Measurements from ENCODE around the gene CABP7.

The CABP7 gene

DNA sequence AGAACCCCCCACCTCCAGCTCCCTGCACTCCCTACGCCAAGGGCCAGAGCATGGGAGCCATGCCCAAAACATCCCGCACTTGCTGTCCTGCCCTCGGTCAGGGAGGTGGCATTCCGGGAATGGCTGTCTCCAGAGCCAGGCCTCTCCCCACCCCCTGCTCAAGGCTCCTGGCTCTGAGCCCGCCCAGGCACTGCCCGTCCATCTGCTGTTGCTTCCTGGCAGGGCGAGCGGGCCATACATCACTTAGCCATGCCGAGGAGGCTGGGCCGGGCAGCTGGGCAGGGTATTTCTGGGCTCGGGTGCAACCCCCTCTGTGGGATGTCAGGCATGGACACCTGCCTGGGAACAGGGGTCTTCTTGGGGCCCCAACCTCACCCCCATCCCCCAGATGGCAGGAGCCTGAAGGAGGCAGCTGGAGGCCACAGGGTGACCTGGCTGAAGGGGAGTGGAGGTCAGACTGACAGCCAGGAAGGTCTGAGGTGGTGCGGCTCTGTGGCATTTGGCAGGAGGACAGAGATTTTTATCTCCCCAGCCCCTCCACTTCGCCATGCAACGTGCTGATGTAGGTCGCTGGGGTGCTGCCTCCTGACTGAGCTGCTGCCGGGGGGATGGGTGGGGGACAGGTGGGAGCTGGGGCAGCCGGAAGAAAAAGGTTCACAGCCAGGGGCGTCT, 8.7 kb upstream of the CABP7 start:
- Histone ChIP-seq H3K9me3 (ENCODE audit: control insufficient read depth, insufficient read depth, low read length) (no peaks in the 10 kb centered on the region), H3K27ac (ENCODE audit: low read length) (no peak overlapping the region), H3K4me3 (ENCODE audit: low read length) (no peak overlapping the region), H3K4me1 (ENCODE audit: control insufficient read depth, insufficient read depth, low read length) (peaks cover 2% of the 10 kb centered on the region; the same call in 1 of the 2 replicates), H3K36me3 (ENCODE audit: control insufficient read depth, insufficient read depth, low read length) (no peaks in the 10 kb centered on the region; the same call in 1 of the 2 replicates), H3K27me3 (ENCODE audit: control insufficient read depth, insufficient read depth, low read length) (no peaks in the 10 kb centered on the region)
- no peak for DNase-seq (ENCODE audit: low read depth, low spot score)
- WGBS (ENCODE audit: insufficient coverage, insufficient read length) = no CpG with 5 or more reads among the region's 18 CpGs

DNA sequence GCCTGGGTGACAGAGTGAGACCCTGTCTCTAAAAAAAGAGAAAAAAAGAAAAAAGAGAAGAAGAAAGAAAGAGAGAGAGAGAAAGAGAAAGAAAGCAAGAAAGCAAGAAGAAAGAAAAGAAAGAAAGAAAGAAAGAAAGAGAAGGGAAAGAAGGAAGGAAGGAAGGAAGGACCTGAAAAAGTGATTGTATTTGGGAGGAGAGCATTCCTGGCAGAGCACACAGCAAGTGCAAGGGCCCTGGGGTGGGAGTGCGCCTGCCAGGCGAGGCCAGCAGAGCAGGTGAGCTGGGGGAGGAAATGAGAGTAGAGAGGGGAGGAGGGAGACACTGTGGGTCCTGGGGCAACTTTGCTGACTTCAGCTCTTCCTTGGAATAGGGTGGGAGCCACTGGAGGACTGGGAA, 7.7 kb upstream of the CABP7 start:
- H3K9me3 ChIP-seq (ENCODE audit: control insufficient read depth, insufficient read depth, low read length) = no peaks in the 10 kb centered on the region
- H3K27ac ChIP-seq (ENCODE audit: low read length) = no peak overlapping the region
- no peaks in the 10 kb centered on the region; the same call in 1 of the 2 replicates for H3K36me3 ChIP-seq (ENCODE audit: control insufficient read depth, insufficient read depth, low read length)
- no peak for DNase-seq (ENCODE audit: low read depth, low spot score)
- H3K27me3 ChIP-seq (ENCODE audit: control insufficient read depth, insufficient read depth, low read length) = no peaks in the 10 kb centered on the region
- H3K4me1 ChIP-seq (ENCODE audit: control insufficient read depth, insufficient read depth, low read length) = no peaks in the 10 kb centered on the region
- H3K4me3 ChIP-seq (ENCODE audit: low read length) = no peak overlapping the region
- WGBS (ENCODE audit: insufficient coverage, insufficient read length) = no CpG with 5 or more reads among the region's 2 CpGs

DNA sequence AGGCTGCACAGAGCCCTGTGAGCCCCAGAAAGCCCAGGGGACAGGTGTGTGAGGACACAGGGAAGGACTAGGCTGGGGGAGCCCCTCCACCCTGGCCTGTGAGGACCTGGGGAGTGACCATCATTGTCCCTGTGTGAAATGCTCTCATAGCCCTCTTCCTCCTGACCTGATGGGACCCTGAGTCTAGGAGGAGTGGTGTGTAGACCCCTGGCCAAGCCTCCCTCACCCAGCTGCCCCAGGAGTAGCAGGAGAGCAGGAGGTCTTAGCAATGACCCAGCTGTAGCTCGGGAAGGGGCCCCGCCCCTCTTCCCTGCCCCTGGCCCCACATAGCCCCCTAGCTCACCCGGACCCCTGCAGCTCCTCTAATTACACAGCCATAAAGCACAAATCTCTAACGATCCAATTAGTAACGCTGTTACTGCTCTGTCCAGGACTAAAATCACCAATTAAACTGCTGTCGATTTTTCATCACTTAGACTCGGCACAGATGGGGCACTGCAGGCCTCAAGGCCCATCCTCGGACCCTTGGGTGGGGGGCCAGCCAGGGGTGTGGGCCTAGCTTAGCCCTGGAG, 6.6 kb upstream of the CABP7 start:
- DNase-seq (ENCODE audit: low read depth, low spot score) = no peak
- no peaks in the 10 kb centered on the region for H3K4me1 ChIP-seq (ENCODE audit: control insufficient read depth, insufficient read depth, low read length)
- no CpG with 5 or more reads among the region's 8 CpGs for WGBS (ENCODE audit: insufficient coverage, insufficient read length)
- H3K27ac ChIP-seq (ENCODE audit: low read length) = no peak overlapping the region
- H3K9me3 ChIP-seq (ENCODE audit: control insufficient read depth, insufficient read depth, low read length) = no peaks in the 10 kb centered on the region
- H3K4me3 ChIP-seq (ENCODE audit: low read length) = no peak overlapping the region
- 0 out of 2 replicates have a peak, but pooled peaks cover 2% of the 10 kb centered on the region for H3K27me3 ChIP-seq (ENCODE audit: control insufficient read depth, insufficient read depth, low read length)
- no peaks in the 10 kb centered on the region; the same call in 1 of the 2 replicates for H3K36me3 ChIP-seq (ENCODE audit: control insufficient read depth, insufficient read depth, low read length)

DNA sequence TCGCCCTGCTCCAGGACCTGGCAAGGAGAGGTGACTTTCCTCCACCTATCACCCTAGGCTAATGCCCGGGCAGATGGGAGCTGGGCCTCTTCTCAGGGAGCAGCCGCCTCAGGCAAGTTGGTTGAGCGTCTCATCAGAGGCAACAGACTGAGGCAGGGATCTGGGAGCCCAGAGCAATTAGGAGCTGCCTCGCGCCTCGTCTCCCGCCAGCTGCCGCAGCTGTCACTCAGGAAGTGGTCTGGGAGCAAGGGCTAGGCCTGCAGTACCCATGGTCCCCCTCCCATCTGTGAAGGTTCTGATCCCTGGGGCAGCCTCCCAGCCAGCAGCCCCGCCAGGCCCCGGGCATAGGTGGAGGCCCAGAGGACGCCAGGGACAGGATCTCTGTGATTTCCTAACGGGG, 4.6 kb upstream of the CABP7 start:
- H3K4me3 ChIP-seq (ENCODE audit: low read length) = no peak overlapping the region
- H3K4me1 ChIP-seq (ENCODE audit: control insufficient read depth, insufficient read depth, low read length) = no peaks in the 10 kb centered on the region
- no peaks in the 10 kb centered on the region for H3K9me3 ChIP-seq (ENCODE audit: control insufficient read depth, insufficient read depth, low read length)
- WGBS (ENCODE audit: insufficient coverage, insufficient read length) = no CpG with 5 or more reads among the region's 13 CpGs
- no peak overlapping the region for H3K27ac ChIP-seq (ENCODE audit: low read length)
- peaks cover 13% of the 10 kb centered on the region for H3K27me3 ChIP-seq (ENCODE audit: control insufficient read depth, insufficient read depth, low read length)
- H3K36me3 ChIP-seq (ENCODE audit: control insufficient read depth, insufficient read depth, low read length) = no peaks in the 10 kb centered on the region; the same call in 1 of the 2 replicates
- DNase-seq (ENCODE audit: low read depth, low spot score) = no peak

DNA sequence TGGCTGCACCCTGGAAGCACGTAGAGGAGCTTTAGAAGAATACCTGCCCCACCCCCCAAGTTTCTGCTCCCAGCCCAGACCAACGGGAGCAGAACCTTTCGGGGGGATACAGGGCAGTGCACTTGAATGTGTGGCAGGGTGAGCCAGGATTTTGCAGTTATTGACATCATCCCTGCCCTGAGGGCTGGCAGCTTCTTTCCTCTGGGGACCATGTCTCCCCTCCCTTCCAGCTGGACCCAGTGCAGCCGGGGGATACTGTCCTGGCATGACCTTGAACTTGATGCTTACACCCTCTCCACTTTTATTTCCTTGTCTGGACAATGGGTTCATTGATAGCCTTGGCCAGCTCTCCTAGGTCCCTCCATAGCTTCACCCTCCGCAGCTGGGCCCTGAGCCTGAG, 4.1 kb upstream of the CABP7 start:
- H3K27ac ChIP-seq (ENCODE audit: low read length) = no peak overlapping the region
- H3K4me3 ChIP-seq (ENCODE audit: low read length) = no peak overlapping the region
- no peaks in the 10 kb centered on the region for H3K9me3 ChIP-seq (ENCODE audit: control insufficient read depth, insufficient read depth, low read length)
- no peaks in the 10 kb centered on the region for H3K4me1 ChIP-seq (ENCODE audit: control insufficient read depth, insufficient read depth, low read length)
- no CpG with 5 or more reads among the region's 5 CpGs for whole genome bisulfite sequencing (ENCODE audit: insufficient coverage, insufficient read length)
- DNase-seq (ENCODE audit: low read depth, low spot score) = no peak
- no peaks in the 10 kb centered on the region for H3K36me3 ChIP-seq (ENCODE audit: control insufficient read depth, insufficient read depth, low read length)
- peaks cover 15% of the 10 kb centered on the region for H3K27me3 ChIP-seq (ENCODE audit: control insufficient read depth, insufficient read depth, low read length)

DNA sequence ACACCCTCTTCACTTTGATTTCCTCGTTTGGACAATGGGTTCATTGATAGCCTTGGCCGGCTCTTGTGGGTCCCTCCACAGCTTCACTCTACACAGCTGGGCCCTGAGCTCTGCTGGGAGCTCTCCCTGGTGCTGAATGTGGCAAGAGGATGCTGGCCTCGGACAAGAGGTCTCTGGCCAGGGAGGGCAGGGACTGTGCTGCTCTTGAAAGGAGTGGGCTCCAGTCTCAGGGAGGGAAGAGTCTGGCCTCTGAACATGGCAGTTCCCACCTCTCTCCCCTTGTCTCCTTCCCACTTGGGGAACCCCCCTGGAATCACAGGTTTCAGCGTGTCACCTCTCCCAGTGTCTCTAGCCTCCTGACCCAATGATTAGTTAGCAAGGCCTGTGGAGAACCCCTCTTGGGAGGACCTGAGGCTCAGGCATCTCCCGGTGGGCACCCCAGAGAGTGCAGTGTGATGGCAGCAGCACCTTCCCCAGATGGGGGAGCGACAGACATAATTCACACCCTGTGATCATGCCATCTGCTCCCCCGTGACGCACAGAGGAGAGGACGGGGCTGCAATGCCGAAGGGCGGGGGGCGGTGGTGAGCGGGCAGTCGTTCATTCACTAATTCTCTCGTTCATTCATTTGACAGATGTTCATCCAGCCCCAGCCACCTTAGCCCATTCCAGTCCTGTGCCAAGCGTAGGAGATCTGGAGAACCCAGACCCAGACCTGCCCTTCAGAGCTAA, 2.8 kb upstream of the CABP7 start:
- DNase-seq (ENCODE audit: low read depth, low spot score) = peak; percentile 73
- H3K27me3 ChIP-seq (ENCODE audit: control insufficient read depth, insufficient read depth, low read length) = peaks cover 25% of the 10 kb centered on the region
- no CpG with 5 or more reads among the region's 16 CpGs for WGBS (ENCODE audit: insufficient coverage, insufficient read length)
- H3K4me1 ChIP-seq (ENCODE audit: control insufficient read depth, insufficient read depth, low read length) = no peaks in the 10 kb centered on the region; the same call in 1 of the 2 replicates
- no peak overlapping the region for H3K4me3 ChIP-seq (ENCODE audit: low read length)
- no peak overlapping the region for H3K27ac ChIP-seq (ENCODE audit: low read length)
- no peaks in the 10 kb centered on the region for H3K9me3 ChIP-seq (ENCODE audit: control insufficient read depth, insufficient read depth, low read length)
- no peaks in the 10 kb centered on the region for H3K36me3 ChIP-seq (ENCODE audit: control insufficient read depth, insufficient read depth, low read length)

DNA sequence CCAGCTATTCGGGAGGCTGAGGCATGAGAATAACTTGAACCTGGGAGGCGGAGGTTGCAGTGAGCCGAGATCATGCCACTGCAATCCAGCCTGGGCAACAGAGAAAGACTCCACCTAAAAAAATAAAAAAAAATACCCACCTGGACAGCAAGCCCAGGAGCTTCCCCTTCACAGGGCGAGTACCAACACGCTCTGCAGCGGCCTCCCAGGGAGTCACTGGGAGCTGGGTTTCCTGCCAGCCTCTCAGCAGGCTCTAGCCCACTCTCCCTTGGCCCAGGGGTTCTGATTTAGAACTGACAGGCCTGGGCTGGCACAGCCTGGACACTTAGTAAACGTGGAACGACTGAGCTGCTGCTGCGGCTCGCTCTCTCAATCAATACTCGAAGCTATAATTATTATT, 2.0 kb upstream of the CABP7 start:
- no peaks in the 10 kb centered on the region; the same call in 1 of the 2 replicates for H3K4me1 ChIP-seq (ENCODE audit: control insufficient read depth, insufficient read depth, low read length)
- DNase-seq (ENCODE audit: low read depth, low spot score) = no peak
- no peaks in the 10 kb centered on the region for H3K9me3 ChIP-seq (ENCODE audit: control insufficient read depth, insufficient read depth, low read length)
- no peak overlapping the region for H3K27ac ChIP-seq (ENCODE audit: low read length)
- H3K36me3 ChIP-seq (ENCODE audit: control insufficient read depth, insufficient read depth, low read length) = no peaks in the 10 kb centered on the region
- no peak overlapping the region for H3K4me3 ChIP-seq (ENCODE audit: low read length)
- WGBS (ENCODE audit: insufficient coverage, insufficient read length) = no CpG with 5 or more reads among the region's 11 CpGs
- peaks cover 28% of the 10 kb centered on the region for H3K27me3 ChIP-seq (ENCODE audit: control insufficient read depth, insufficient read depth, low read length)

DNA sequence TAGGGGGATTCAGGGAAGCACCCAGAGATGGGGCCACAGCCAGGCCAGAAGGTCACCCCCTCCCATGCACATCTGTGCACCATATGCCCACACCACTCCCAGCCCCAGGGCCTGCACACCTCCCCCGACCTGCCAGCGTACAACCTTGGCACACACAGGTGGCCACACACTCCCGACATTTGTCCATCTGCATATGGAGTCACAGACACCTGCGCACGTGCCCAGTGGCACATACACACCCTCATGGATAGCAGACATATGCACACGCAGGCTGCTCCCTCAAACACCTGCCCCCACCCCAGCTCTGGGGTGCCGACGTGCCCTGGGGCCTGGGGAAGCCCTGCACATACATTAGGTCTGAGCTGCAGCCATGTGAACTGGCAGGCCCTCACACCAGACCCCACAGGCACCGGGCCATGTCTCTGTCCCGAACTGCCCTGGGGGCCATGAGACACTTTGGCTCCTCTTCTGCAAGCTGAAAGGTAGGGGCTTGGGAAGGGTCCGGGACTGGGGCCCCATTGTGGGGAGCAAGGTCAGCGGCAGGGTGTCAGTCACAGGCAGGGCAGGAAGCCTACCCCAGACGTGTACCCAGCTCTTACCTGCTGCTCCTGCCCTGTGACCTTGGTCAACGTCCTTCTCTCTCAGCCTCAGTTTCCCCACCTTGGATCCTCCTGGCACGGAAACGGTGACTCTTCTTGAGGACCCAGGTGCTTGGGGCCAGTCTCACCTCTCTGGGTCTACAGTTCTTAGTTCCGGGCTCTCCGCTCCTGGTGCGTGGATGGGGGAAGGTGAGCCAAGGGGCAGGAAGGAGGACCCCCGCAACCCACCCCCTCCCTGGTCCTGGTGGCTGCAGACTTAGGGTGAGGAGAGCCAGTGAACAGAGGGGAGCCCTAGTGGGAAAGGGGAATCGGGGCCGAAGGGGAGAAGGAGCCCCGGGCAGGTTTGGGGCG, 579 bp upstream of the CABP7 start:
- no peaks in the 10 kb centered on the region for H3K36me3 ChIP-seq (ENCODE audit: control insufficient read depth, insufficient read depth, low read length)
- peaks cover 28% of the 10 kb centered on the region for H3K27me3 ChIP-seq (ENCODE audit: control insufficient read depth, insufficient read depth, low read length)
- no CpG with 5 or more reads among the region's 24 CpGs for WGBS (ENCODE audit: insufficient coverage, insufficient read length)
- H3K4me1 ChIP-seq (ENCODE audit: control insufficient read depth, insufficient read depth, low read length) = no peaks in the 10 kb centered on the region; the same call in 1 of the 2 replicates
- no peaks in the 10 kb centered on the region for H3K9me3 ChIP-seq (ENCODE audit: control insufficient read depth, insufficient read depth, low read length)
- no peak overlapping the region for H3K27ac ChIP-seq (ENCODE audit: low read length)
- DNase-seq (ENCODE audit: low read depth, low spot score) = no peak
- H3K4me3 ChIP-seq (ENCODE audit: low read length) = no peak overlapping the region; the same call in 1 of the 2 replicates

DNA sequence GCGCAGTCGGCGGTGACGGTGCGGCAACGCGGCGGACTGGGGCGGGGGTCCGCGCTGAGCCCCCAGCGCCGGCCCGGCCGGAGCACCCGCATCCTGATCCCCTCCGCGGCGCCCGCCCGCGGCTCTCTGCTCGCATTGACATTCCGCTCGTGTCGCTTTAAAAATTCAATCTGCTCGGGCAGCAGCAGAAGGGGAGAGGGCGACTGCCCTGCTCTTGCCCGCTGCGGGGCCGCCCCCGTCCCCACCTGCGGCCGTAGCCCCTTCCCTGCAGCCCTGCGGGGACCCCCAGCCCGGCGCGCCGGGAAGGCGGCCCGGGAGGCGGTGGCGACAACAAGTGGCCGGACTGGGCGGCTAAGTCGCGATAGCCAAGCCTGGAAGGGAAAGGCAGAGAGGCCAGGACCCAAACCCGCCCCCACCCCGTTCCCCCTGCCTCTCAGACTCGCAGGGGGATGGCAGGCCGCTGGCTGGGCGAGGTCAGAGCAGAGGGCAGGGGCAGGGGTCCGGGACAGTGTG, 1.1 kb downstream of the CABP7 start:
- Histone ChIP-seq H3K27me3 (ENCODE audit: control insufficient read depth, insufficient read depth, low read length) (peaks cover 28% of the 10 kb centered on the region), H3K36me3 (ENCODE audit: control insufficient read depth, insufficient read depth, low read length) (no peaks in the 10 kb centered on the region), H3K27ac (ENCODE audit: low read length) (no peak overlapping the region)

More for the DNA sequence above, 1.1 kb downstream of the CABP7 start:
- no peak for DNase-seq (ENCODE audit: low read depth, low spot score)
- no CpG with 5 or more reads among the region's 53 CpGs for WGBS (ENCODE audit: insufficient coverage, insufficient read length)
- Histone ChIP-seq H3K9me3 (ENCODE audit: control insufficient read depth, insufficient read depth, low read length) (no peaks in the 10 kb centered on the region), H3K4me1 (ENCODE audit: control insufficient read depth, insufficient read depth, low read length) (no peaks in the 10 kb centered on the region; the same call in 1 of the 2 replicates), H3K4me3 (ENCODE audit: low read length) (peak overlapping the region; percentile 33; the same call in 1 of the 2 replicates)

Data from iPS DF 6.9 (cell line).